ENCODE results near the gene RNF157.

DNA sequence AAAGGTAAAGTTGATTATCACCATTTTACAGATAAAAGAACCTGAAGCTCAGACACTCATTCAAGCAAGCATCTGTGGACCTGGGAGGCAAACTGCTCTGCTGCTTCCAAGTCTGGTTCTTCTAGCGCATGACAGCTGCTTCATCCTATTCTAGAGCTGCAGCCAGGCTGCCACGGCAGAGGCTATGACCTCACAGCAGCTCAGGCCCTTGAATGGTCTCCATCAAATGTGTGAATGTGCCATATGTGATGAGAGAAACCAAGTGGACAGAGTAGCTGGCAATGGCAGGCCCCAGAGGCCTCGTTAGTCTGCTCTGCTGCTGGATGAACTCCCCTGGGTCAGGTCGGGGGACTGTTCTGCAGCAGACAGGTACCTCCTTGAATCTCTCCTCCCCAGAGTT, 68.6 kb downstream of the RNF157 start:
- TF ChIP-seq, protein P1, sequence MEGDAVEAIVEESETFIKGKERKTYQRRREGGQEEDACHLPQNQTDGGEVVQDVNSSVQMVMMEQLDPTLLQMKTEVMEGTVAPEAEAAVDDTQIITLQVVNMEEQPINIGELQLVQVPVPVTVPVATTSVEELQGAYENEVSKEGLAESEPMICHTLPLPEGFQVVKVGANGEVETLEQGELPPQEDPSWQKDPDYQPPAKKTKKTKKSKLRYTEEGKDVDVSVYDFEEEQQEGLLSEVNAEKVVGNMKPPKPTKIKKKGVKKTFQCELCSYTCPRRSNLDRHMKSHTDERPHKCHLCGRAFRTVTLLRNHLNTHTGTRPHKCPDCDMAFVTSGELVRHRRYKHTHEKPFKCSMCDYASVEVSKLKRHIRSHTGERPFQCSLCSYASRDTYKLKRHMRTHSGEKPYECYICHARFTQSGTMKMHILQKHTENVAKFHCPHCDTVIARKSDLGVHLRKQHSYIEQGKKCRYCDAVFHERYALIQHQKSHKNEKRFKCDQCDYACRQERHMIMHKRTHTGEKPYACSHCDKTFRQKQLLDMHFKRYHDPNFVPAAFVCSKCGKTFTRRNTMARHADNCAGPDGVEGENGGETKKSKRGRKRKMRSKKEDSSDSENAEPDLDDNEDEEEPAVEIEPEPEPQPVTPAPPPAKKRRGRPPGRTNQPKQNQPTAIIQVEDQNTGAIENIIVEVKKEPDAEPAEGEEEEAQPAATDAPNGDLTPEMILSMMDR (conservative IDR thresholded peaks at IDR 0.05): no peak
- TF ChIP-seq ZFX (IDR thresholded peaks at IDR 0.05): no peak
